ENCODE measurements around the gene PRLR.

The PRLR gene

GRCh38 chr5:35233601-35234000 lies 3.3 kb upstream of the PRLR start:
- DNase-seq (ENCODE audit: low read depth), result no peak

- no peak for DNase-seq (ENCODE audit: low read depth)
These were observed 2.8 kb upstream of the PRLR start for GRCh38 chr5:35233121-35233520.

DNA sequence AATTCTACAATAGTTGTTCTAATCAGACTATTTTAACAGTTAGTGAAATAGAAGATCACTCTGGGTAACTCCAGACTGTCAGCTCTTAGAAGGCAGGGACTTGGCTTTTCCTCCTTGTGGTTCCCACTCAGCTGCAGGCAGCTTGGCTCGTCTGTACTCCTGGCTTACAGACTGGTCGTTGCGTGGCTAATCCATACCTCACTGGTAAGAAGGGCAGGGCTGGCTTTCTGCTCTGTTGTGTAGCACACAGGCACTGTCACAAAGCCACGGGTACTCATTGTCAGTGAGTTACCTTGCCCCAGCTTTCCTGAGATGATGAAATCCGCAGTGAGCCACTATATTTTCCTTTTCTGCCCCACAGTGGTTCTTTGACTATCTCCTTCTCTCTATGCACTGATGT lies 1.8 kb upstream of the PRLR start:
- DNase-seq (ENCODE audit: low read depth), result no peak

GRCh38 chr5:35229076-35230037 lies 930 bp downstream of the PRLR start:
- DNase-seq (ENCODE audit: low read depth), result no peak

GRCh38 chr5:35228310-35228709 lies 2.0 kb downstream of the PRLR start:
- DNase-seq (ENCODE audit: low read depth), result no peak

GRCh38 chr5:35227720-35228119 lies 2.6 kb downstream of the PRLR start:
- no peak for DNase-seq (ENCODE audit: low read depth)

GRCh38 chr5:35223787-35224395 lies 6.4 kb downstream of the PRLR start:
- DNase-seq (ENCODE audit: low read depth), result no peak

DNA sequence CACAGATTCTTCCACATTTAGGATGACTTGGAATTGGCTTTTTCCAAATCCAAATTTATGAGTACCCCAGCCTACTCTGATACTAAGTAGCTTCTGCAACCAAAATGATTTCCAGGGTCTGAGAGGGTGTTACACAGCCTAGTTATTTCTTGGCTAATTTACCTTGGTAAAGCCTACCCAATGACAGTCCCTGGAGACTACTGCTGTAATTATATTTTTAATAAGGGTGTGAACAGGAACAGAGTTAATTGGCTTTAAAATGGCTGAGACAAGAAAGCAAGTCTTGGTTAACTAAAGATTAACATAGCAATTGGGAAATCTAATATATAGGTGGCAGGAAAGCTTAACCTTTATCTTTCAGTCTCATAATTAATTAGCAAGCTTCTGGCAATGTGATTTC lies 9.3 kb downstream of the PRLR start:
- no peak for DNase-seq (ENCODE audit: low read depth)

GRCh38 chr5:35218981-35219380 lies 11.3 kb downstream of the PRLR start:
- no peak for DNase-seq (ENCODE audit: low read depth)

GRCh38 chr5:35214051-35214450 lies 16.2 kb downstream of the PRLR start:
- DNase-seq (ENCODE audit: low read depth), result no peak

DNA sequence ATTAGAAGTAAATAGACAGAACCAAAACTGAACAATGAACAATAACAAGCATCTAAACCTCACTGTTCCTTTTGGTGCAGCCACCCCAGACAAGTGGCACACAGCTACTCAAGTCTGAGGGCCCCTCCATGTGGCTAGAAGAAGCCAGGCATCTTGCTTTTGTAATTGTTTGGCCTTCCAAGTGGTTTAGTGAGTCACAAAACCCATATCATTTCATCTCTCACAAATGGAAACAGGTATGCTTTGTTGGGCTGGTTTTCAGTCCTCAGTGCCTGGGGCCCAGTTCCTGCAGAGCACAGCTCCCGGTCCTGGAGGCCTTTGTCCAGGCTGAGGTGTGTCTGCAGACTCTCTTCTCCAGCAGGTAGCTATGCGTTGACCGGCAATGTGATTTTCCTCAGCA lies 16.7 kb downstream of the PRLR start:
- no peak for DNase-seq (ENCODE audit: low read depth)

DNA sequence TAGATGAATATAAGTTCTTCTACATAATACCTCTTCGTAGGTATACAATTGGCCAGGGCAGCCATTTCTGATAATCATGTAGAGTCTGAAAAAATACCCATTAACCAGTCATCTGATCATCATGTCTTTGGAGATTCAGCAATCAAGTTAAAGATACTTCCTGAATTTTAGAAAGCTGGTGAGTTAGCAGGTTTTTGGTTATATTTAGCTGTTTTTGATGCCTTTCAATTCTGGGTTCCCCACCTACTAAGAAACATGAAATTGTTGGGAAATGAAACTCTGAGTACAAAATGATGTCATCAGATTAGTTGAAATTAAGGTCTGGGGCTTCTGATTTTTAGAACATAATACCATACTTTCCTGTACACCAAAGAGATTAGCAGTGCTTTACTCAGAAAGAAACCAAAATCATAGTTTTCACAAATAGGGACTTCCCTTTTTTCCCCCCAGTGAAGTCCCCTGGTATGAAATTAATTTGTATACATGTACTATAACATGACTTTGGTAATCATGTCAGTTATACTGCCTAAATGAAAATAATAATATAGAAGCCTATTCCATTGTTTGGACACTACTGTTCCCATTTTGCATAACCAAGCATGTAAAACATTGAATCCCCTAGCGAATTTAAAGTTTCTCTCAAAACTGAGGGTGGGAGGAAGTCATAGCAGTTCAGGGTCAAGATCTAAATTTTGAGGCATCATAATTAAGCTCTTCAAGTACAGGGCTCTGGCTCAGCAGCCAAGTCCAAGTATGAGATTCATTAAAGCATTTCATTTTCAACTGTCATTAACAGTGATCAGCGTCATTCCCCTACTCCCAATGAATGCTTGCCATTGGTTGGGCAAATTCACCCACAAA lies 17.9 kb downstream of the PRLR start:
- DNase-seq (ENCODE audit: low read depth), result no peak

DNA sequence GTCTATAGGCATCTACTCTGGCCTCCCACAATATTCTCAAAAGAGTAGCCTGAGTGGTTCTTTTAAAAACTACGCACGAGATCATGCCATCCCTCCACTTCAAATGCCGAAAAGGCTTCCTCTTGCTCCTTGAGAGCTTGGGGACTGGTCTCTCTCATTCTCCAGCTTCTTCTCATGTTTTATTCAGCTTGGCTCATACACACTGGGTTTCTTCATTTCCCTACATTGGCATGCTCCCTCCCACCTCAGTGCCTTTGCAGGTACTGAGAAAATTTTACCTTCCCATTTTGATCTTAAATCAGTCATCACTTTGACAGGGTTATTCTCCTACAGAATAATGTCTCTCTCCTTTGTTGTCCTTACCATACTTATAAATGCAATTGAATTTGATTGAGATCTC lies 20.4 kb downstream of the PRLR start:
- DNase-seq (ENCODE audit: low read depth), result no peak

GRCh38 chr5:35205606-35206005 lies 24.7 kb downstream of the PRLR start:
- DNase-seq (ENCODE audit: low read depth), result no peak

DNA sequence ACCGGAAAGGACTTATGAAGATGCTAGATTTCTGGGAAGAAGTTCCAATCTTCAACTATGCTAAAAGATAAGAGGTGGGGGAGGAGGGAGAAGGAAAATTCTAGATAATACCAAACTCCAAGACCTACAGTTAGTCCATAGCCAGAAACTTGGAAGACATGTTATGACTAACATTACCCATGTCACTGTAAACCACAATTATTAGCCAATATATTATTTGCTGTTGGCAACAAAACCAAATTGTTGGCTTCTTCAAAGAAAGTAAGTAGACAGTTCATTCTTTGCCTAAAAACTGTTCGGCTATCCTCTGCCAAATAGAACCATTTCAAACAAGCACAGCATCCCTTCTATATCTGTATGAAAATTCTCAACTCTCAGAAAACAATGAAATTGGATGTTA lies 25.1 kb downstream of the PRLR start:
- DNase-seq (ENCODE audit: low read depth), result no peak

DNA sequence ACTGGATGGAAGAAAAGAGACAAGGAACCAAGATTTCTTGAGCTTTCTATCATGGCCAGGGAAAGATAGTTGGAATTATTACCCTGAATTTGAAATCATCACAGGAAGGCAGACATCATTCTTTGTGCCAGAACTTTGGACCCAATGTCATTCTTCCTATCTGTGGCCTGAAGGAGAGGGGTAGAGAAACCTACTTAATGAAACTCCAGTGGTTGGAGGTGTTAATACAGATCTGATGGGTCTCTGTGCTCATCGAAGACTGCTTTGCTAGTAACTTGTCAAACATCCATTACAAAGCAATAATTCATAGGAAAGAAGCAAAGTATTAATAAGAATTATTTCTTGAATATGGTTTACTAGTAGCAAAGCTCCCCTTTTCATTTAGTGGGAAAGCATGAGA lies 26.9 kb downstream of the PRLR start:
- DNase-seq (ENCODE audit: low read depth), result no peak

DNA sequence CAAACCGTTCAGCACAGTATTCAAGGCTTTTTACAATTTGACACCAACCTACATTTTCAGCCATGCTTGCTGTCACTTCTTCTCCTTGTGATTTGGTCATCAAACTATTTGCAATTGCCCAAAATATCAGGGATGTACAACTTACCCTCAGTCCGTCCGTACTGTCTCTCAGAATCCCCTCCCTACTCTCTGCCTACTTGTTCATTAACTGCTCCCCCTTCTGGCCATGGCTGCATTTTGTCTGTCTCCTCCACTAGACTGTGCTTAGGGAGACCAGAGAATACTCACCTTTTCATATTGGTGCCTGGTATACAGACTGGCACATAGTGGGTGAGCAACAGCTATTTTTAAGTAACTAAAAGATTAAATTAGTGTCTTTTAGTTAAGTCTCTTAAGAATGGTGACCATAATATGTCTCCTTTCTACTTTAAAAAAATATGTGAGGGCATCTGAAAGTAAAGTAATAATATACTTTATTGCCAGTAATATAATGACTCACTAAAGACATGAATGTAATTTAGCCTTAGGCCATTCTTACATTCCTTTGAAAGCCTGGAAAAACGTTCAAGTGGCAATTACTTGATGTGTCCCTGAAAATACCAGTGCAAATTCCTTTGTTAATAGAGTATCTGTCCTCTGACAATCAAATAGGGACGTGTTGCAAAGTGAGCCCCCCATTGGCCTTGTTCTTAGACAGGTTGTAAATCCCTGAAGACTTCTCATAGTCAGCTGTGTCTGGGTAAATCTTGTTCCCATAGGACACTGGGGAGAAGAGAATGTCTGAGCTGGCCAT lies 27.8 kb downstream of the PRLR start:
- DNase-seq (ENCODE audit: low read depth), result no peak

- DNase-seq (ENCODE audit: low read depth), result no peak
These were observed 29.0 kb downstream of the PRLR start for GRCh38 chr5:35201291-35201690.

DNA sequence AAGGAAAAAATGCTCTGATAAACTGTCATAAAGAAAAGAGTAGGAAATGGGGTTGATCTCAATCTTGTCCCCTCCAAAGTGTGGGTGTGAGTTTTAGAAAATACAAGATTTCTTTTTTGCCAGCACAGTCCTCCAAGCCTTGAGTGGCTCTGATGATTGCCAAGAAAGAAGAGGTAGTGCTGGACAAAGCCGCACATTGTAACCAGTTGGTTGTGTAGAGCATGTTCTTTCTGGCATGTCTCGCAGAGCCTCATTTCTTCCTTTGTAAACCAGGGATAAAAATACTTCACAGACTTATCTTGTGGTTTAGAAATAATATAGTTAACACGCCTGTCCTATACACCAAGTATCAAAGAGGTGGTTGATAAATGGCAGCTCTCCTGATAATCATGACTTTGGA lies 30.4 kb downstream of the PRLR start:
- no peak for DNase-seq (ENCODE audit: low read depth)

DNA sequence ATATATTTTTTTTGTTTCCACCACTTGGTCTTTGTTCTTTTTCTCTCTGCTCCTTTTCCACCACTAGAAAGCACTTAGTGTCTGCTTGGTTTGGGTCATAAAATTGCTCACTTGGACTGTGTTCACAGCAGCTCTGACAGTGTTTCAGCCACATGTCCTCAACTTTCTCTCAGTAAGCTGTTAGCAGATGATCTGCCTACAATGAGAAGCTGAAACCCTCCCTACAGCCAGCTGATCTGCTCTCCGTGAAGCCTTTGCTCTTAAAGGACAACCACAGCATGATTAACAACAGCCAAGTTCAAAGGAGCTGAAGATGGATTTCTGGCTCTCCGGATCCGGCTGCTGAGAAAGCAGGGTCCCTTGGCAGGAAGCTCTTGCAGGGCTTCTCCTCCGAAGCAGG lies 31.6 kb downstream of the PRLR start:
- DNase-seq (ENCODE audit: low read depth), result peak; percentile 14

DNA sequence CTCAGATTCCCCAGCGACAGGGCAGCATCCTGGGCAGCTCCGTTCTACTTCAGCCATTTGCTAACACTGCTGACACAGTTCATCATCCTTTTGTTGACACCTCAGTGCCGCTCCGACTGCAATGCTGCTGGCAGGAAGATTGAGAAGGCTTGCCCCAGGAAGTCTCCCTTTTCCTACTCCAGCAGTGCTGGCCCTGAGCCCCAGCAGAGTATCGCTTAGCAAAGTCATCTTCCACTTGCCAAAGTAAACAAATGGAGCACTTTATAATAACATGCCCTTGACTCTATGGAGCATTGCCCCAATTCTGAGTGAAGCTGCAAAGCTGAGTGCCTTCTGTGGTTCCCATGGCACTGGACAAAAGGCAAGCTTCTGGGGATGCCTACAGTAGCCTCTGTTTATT lies 32.2 kb downstream of the PRLR start:
- DNase-seq (ENCODE audit: low read depth), result peak; percentile 79

DNA sequence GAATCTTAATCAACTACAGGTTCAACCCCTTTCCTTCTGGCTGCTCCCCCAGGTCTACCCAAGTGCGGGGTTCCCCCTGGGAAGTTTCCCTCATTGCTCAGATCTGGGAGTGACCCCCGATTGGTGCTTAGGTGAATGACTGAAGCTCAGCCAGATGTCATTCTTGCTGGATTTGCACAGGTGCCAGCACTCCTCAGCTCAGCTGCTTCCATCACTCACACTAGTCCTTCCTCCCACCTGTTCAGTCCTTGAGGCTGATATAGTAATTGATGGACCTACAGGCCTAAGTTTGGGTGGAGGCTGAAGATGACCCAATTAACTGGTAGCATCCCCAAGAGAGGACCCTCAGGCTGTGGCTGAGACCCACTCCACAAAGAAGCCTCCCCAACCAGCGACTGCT lies 32.9 kb downstream of the PRLR start:
- DNase-seq (ENCODE audit: low read depth), result no peak
